Measurements from ENCODE around the gene INPP4A. TPM values are rescaled to one million over a fixed set of nuclear protein-coding genes. Genes with fewer than 3 reads are reported as not detected.

Gene INPP4A
- total and polyA plus RNA-seq, 8 donors: 4.0 to 13.4 (median 7.3) TPM

- Histone ChIP-seq H3K4me1 (peaks cover 0 to 21% (median 11%) of the 10 kb centered on the region in 3 donors), H3K36me3 (no peaks in the 10 kb centered on the region), H3K4me3 (no peak overlapping the region), H3K27me3 (no peaks in the 10 kb centered on the region), H3K9me3 (no peaks in the 10 kb centered on the region), H3K27ac (peak overlapping the region in 3 of 4 donors; percentile 13 to 72 (median 69))
- 87 to 93% methylated on average over 7 of the region's 7 CpGs for WGBS, 2 donors
- FAIRE-seq (no peak), ATAC-seq (peak in 2 of 4 donors; percentile 12 to 15), DNase-seq (no peak)
- no peak for TF ChIP-seq CTCF (IDR thresholded peaks at IDR 0.05)
- intact Hi-C loops (cut with DNase I): no loop called here
Measured at GRCh38 chr2:98505971-98506664, 61.5 kb downstream of the INPP4A start.

GRCh38 chr2:98506881-98507280 is 62.2 kb downstream of the INPP4A start:
- Histone ChIP-seq H3K4me3 (no peak overlapping the region), H3K27ac (peak overlapping the region in 1 of 4 donors; percentile 69), H3K27me3 (no peaks in the 10 kb centered on the region), H3K36me3 (no peaks in the 10 kb centered on the region), H3K9me3 (no peaks in the 10 kb centered on the region), H3K4me1 (peaks cover 0 to 21% (median 11%) of the 10 kb centered on the region in 3 donors)
- WGBS, 2 donors: 91 to 93% methylated on average over 8 of the region's 8 CpGs
- TF ChIP-seq CTCF (IDR thresholded peaks at IDR 0.05): no peak
- no peak for ATAC-seq
- FAIRE-seq: no peak
- intact Hi-C loops (cut with DNase I): no loop called here
- DNase-seq: no peak

GRCh38 chr2:98507461-98507860 is 62.8 kb downstream of the INPP4A start:
- FAIRE-seq: no peak

GRCh38 chr2:98507891-98508708 is 63.4 kb downstream of the INPP4A start:
- no peaks in the 10 kb centered on the region for H3K36me3 ChIP-seq
- intact Hi-C loops (cut with DNase I): no loop called here
- FAIRE-seq (no peak), ATAC-seq (peak in 3 of 4 donors; percentile 14 to 44 (median 23)), DNase-seq (no peak)
- TF ChIP-seq CTCF (IDR thresholded peaks at IDR 0.05): no peak
- WGBS, 2 donors: 82 to 87% methylated on average over 12 of the region's 12 CpGs
- H3K4me1 ChIP-seq: peaks cover 0 to 21% (median 11%) of the 10 kb centered on the region in 3 donors
- H3K9me3 ChIP-seq: no peaks in the 10 kb centered on the region
- H3K27me3 ChIP-seq: no peaks in the 10 kb centered on the region
- H3K4me3 ChIP-seq: no peak overlapping the region
- peak overlapping the region in 2 of 4 donors; percentile 33 to 56 for H3K27ac ChIP-seq

More at GRCh38 chr2:98507461-98507860, 62.8 kb downstream of the INPP4A start:
- 87 to 98% methylated on average over 3 of the region's 3 CpGs for WGBS, 2 donors
- TF ChIP-seq CTCF (IDR thresholded peaks at IDR 0.05): no peak
- Histone ChIP-seq H3K4me1 (peaks cover 0 to 21% (median 11%) of the 10 kb centered on the region in 3 donors), H3K36me3 (no peaks in the 10 kb centered on the region), H3K9me3 (no peaks in the 10 kb centered on the region), H3K27me3 (no peaks in the 10 kb centered on the region), H3K4me3 (no peak overlapping the region), H3K27ac (peak overlapping the region in 1 of 4 donors; percentile 33)
- DNase-seq (no peak), ATAC-seq (no peak)
- intact Hi-C loops (cut with DNase I): no loop called here

Data from pancreas (tissue), 10 donors.